GM10266 (cell line): ENCODE results near the gene MRPS18B.

Experiments
- DNase-seq: peaks from one replicate; pipeline ENCODE4 v3.0.0; 2012; ENCODE audit errors: extremely low spot score
- CTCF ChIP-seq: IDR thresholded peaks from 2 replicates; pipeline ENCODE4 v1.5.1; 2012; ENCODE audit warnings: mild to moderate bottlenecking, low read depth; ENCODE audit not compliant: control insufficient read depth, insufficient read depth; ENCODE audit errors: missing control alignments

Gene MRPS18B

GRCh38 chr6:30597315-30598144 lies 20.1 kb upstream of the MRPS18B start:
- TF ChIP-seq CTCF, result peak; percentile 85
- DNase-seq, result peak; percentile 79

- DNase-seq, result no peak
- TF ChIP-seq CTCF, result no peak
Observed at GRCh38 chr6:30598912-30599624, 18.6 kb upstream of the MRPS18B start.

GRCh38 chr6:30599625-30600324 lies 17.9 kb upstream of the MRPS18B start:
- DNase-seq, result no peak
- no peak for TF ChIP-seq CTCF

- no peak for TF ChIP-seq CTCF
- DNase-seq, result no peak
Observed at GRCh38 chr6:30600451-30600961, 17.1 kb upstream of the MRPS18B start.

GRCh38 chr6:30601436-30601814 lies 16.2 kb upstream of the MRPS18B start:
- DNase-seq, result no peak
- TF ChIP-seq CTCF, result no peak

- no peak for TF ChIP-seq CTCF
- DNase-seq, result no peak
Observed at GRCh38 chr6:30601815-30602641, 15.6 kb upstream of the MRPS18B start.
